Frontal cortex (tissue), 4 donors: Measurements from ENCODE around the gene IL23R. TPM values are rescaled to one million over a fixed set of nuclear protein-coding genes. Genes with fewer than 3 reads are reported as not detected.

Source experiments
- DNase-seq, 2 donors: peaks; one replicate each; pipeline ENCODE4 v3.0.0; 2012; ENCODE audit warnings: low spot score in 2 of 2
- FAIRE-seq: peaks from 2 replicates; lab custom pipeline; 2012; peaks lifted over from hg19 to GRCh38; lab: Jason Lieb, UNC
- small RNA-seq: library from RNA; depleted of rRNA; stranded (forward); fragments of <200 nt; gene quantifications from one replicate; pipeline ENCODE3, GENCODE V24; 2014
- total RNA-seq: library from RNA; depleted of rRNA; stranded (reverse); fragments of >200 nt; gene quantifications from one replicate; pipeline ENCODE4 v1.2.3, GENCODE V29; 2014
- donor health status: control.
- donor health status: control.
- donor health status: control.

The IL23R gene
- total RNA-seq, 1 donor from 2014 or later = not detected

- DNase-seq (no peak), FAIRE-seq (no peak)
Measured at GRCh38 chr1:67285780-67286488, 119.7 kb downstream of the IL23R start.

DNA sequence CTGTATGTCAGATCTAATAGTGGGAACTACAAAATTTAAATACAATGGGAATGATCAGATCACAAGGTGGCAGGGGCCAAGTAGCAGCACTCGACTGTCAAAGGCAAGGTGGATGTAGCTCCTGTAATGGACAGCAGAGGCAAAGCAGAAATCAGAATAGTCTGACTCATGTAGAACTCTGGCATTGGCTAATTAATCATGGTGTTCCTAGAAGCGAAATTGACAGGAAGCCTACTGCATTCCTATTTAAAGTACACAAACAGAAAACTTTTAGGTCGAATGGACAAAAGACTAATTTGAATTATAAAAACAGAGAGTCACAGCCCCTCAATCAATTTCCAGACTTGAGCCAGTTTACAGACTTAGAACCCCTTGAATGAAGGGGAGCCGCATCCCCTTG lies 124.0 kb downstream of the IL23R start:
- DNase-seq (no peak), FAIRE-seq (no peak)

DNA sequence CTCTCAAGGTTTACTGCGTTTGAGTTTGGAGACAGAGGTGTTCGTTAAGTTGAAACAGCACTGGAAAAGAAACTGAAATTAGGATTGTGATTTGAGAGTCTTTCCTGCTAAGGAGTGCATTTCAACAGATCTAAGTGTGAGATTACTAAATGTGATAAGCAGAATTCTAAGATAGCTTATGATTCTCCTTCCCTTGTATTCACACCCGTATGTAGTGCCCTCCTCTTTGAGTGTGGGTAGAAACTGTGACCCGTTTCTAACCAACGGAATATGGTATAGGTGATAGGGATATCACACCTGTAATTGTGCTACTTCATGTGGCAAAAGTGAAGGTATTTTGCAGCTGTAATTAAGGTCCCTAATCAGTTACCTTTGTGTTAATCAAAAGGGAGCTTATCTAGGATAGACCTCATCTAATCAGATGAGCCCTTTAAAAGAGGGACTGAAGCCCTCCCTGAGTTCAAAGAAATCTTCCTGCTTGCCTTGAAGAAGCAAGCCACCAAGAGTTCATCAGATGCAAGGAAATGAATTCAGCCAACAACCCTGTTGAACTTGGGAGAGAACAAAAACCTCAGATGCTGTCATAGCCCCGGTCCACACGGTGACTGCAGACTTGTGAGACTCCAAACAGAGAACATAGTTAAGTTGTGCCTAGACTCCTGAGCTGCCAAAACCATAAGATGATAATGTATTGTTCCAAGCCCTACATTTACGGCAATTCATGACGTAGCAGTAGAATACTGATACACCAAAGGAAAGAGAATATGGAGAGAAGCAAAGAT lies 128.8 kb downstream of the IL23R start:
- no peak for FAIRE-seq
- DNase-seq = no peak

DNA sequence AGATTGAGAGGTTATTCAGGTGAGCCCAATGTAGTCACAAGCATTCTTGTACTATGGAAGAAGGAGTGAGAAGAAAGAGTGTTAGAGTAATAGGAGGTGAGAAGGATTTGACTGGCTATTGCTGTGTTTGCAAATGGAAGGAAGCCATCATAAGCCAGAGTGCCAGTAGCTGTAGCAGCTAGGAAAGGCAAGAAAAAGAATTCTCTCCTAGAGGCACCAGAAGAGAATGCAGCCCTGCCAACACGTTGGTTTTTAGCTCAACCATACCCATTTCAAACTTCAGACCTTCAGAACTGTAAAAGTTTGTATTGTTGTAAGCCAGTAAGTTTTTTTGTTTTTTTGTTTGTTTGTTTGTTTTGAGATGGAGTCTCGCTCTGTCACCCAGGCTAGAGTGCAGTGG lies 132.5 kb downstream of the IL23R start:
- FAIRE-seq (no peak), DNase-seq (no peak)

DNA sequence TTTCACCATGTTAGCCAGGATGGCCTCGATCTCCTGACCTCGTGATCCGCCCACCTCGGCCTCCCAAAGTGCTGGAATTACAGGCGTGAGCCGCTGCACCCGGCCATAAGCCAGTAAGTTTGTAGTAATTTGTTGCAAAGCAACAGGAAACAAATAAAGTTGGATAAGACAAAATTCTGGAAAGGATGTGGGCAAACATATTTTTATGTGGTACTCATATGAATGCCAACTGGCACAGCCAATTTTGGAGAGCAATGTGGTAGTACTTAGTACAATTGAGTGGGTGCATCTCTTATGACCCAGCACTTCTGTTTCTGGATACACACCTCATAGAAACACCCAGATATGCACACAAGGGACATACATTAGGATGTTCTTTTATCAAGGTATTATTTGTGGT lies 133.0 kb downstream of the IL23R start:
- no peak for DNase-seq
- FAIRE-seq = no peak

- DNase-seq (no peak), FAIRE-seq (no peak)
Measured at GRCh38 chr1:67300561-67300960, 134.3 kb downstream of the IL23R start.

DNA sequence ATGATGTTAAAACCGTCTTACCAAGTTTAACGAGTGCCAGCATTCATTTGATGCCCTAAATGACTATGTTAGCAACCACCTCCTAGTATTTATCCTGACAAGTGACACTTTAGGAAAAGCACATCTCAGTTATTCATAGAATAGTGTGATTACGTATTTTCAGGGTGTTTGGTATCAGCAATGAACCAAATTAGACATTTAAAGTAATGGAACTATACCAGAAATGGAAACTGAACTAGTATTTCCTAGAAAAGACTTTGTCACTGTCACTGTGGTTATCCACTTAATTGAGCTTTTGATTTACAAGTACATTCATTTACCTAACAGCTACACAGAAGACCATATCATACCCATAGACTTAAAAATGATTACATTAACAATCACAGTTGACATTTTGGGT lies 137.8 kb downstream of the IL23R start:
- DNase-seq (no peak), FAIRE-seq (no peak)

DNA sequence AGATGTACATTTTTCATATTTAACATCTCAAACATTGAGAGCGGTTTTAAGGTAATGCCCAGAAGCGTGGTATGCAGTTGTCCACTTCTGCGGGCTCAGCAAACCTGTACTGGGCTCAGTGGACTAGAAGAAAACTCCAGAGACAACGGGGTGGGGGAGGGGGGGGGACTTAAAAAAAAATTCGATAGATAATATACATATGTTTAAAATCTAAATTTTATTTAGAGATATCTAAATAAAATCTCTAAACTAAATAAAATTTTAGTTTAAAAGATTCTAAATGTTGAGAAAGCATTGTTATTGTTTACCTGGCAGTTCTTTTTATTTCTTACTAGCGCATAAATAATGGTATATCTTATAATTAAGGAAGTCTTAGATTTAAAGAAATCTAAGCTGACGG lies 140.3 kb downstream of the IL23R start:
- DNase-seq (no peak), FAIRE-seq (no peak)

- no peak for FAIRE-seq
- peak in 1 of 2 donors; percentile 36 for DNase-seq
Measured at GRCh38 chr1:67307251-67308060, 141.2 kb downstream of the IL23R start, which contains the start of gene IL12RB2. Gene IL12RB2, plus strand, starts transcription at chr1:67307873. Its CDS starts 12,496 bp downstream, at chr1:67320369.

DNA sequence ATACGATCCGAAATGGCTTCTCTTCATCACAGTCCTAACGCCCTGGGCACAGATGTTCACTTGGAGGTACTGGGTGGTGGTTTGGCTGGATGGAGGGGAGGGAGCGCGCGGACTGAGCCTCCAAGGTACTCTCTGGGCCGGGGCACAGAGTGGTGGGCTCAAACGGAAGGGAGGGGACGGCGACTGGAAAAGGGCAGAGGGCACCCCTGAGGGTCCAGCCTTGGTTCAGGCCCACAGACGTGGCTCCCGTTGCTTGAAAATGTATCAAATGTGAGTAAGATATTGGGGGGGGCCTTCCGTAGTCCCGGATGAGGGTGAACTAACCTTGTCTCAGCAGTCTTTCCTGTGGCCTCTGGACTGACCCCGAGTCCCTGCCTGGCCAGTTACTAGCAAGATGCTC lies 141.9 kb downstream of the IL23R start:
- DNase-seq (no peak), FAIRE-seq (no peak)

Small RNAs within 50 kb of the gene (small RNA-seq; reads per million reads assigned to genes)
- gene RNU4ATAC4P (not detected), gene RNU6-586P (not detected)

Other genes with a start within 250 kb of the IL23R start
- gene DNAI4, start 241.6 kb upstream of the IL23R start, total RNA-seq = 42.4 TPM
- 37.1 TPM for gene MIER1, start 241.5 kb upstream of the IL23R start, total RNA-seq
- 9.4 TPM for gene SLC35D1, start 112.3 kb upstream of the IL23R start, total RNA-seq
- gene C1orf141, start 31.5 kb upstream of the IL23R start, total RNA-seq = under 0.01 TPM
- 7.3 TPM for gene IL12RB2, start 141.4 kb downstream of the IL23R start, total RNA-seq